Measurements from ENCODE around the gene HID1.
"Not testable (repeated sequence)": the region's sequence is repeated elsewhere in the genome, so short reads cannot be mapped to it uniquely, and the experiment has no call there.

Gene HID1

DNA sequence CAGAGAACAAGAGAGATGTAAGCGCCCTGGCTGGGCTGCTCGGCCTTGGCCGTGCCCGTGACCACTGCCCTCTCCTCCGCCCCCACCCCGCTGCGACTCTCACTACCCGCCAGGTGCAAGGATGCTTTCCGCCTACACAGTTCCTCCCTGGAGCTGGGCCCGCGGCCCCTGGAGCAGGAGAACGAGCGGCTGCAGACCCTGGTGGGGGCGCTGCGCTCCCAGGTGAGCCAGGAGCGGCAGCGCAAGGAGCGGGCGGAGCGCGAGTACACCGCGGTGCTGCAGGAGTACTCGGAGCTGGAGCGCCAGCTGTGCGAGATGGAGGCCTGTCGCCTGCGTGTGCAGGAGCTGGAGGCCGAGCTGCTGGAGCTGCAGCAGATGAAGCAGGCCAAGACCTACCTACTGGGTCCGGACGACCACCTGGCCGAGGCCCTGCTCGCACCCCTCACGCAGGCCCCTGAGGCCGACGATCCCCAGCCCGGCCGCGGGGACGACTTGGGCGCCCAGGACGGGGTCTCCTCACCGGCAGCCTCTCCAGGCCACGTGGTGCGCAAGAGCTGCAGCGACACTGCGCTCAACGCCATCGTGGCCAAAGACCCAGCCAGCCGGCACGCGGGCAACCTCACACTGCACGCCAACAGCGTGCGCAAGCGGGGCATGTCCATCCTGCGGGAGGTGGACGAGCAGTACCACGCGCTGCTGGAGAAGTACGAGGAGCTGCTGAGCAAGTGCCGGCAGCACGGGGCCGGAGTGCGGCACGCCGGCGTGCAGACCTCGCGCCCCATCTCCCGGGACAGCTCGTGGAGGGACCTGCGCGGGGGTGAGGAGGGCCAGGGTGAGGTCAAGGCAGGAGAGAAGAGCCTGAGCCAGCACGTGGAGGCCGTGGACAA is 30.8 kb upstream of the HID1 start:
- no peak for DNase-seq
- in situ Hi-C loops (cut with MboI; ENCODE audit: low pct_unique_long_range_greater_than_20kb, low sequenced_read_pairs) = no loop called here

- DNase-seq = no peak
- in situ Hi-C loops (cut with MboI; ENCODE audit: low pct_unique_long_range_greater_than_20kb, low sequenced_read_pairs) = no loop called here
Observed at GRCh38 chr17:75001915-75002843, 29.6 kb upstream of the HID1 start.

- in situ Hi-C loops (cut with MboI; ENCODE audit: low pct_unique_long_range_greater_than_20kb, low sequenced_read_pairs) = no loop called here
- no peak for DNase-seq
Observed at GRCh38 chr17:74999523-74999922, 27.0 kb upstream of the HID1 start.

GRCh38 chr17:74998783-74999182 is 26.2 kb upstream of the HID1 start:
- peak; percentile 63 for DNase-seq
- in situ Hi-C loops (cut with MboI; ENCODE audit: low pct_unique_long_range_greater_than_20kb, low sequenced_read_pairs) = no loop called here

DNA sequence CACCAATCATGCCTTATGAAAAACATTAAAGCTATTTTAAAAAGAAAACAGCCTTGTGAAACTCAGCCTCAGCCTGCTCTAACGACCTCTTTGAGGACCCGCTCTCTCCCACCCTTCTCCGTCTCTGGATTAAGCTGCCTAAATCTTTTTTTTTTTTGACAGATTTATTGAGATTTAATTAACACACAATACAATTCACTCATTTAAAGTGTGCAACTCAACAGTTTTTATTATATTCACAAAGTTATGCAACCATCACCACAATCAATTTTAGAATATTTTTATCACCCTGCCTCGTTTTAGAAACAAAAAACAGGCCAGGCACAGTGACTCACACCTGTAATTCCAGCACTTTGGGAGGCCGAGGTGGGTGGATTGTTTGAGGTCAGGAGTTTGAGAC is 23.3 kb upstream of the HID1 start:
- in situ Hi-C loops (cut with MboI; ENCODE audit: low pct_unique_long_range_greater_than_20kb, low sequenced_read_pairs) = no loop called here
- no peak for DNase-seq

DNA sequence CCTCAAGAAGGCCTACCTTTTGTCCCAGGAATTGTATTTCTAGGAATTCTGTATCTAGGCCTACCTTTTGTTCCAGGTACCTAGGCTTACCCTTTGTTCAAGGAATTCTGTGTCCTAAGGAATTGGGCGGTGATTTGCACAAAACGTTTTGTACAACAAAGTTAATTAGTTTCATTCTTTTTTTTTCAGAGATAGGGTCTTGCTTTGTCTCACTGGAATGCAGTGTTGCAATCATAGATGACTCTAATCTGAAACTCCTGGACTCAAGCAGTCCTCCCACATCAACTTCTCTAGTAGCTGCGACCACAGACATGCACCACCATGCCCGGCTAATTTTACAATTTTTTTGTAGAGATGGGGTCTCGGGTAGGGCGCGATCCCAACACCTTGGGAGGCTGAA is 21.9 kb upstream of the HID1 start:
- in situ Hi-C loops (cut with MboI; ENCODE audit: low pct_unique_long_range_greater_than_20kb, low sequenced_read_pairs) = no loop called here

DNA sequence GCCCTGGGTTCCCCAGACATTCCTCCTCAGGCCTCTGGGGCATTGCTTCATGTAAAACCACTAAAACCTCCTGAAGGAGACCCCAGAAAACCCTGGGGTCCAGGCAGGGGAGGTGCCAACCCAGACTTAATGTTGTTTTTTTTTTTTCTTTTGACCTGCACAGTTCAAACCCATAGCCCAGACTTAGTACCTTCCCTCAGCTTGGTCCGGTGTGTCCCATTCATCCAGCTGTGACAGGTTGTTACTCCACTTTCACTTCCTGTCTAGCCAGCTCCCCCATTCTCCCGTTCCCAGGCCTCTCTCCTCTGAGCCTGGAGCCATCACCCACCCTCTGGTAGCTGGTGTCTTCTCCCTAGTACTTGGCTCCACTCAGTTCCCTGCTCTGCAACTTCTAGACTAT is 19.7 kb upstream of the HID1 start:
- in situ Hi-C loops (cut with MboI; ENCODE audit: low pct_unique_long_range_greater_than_20kb, low sequenced_read_pairs) = no loop called here
- DNase-seq = no peak

More for the DNA sequence above, 21.9 kb upstream of the HID1 start:
- no peak for DNase-seq

DNA sequence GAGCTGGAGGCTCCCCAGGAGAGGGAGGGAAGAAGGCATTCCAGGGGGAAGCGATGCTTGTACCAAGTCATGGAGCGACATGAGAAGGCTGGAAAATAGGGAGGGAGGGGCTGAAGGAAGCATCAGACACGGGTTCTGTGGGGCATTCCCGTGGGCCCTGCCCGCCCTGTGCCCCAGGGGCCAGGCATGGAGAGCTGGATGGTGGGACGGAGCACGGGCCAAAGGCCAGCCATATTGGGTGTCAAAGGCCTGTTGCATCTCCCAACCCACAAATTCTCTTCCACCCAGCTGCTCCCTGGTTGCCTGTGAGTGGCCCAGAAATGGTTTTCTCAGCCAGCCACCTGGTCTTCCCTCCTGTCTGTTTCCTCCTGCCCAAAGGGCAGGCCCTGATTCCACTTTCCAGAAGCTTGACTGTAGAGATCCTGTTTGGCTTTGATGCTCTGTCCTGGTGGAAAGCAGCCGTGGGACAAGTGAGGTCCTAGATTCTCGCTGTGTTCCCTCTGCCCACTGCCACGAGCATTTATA is 18.1 kb upstream of the HID1 start:
- in situ Hi-C loops (cut with MboI; ENCODE audit: low pct_unique_long_range_greater_than_20kb, low sequenced_read_pairs) = no loop called here
- DNase-seq = no peak

DNA sequence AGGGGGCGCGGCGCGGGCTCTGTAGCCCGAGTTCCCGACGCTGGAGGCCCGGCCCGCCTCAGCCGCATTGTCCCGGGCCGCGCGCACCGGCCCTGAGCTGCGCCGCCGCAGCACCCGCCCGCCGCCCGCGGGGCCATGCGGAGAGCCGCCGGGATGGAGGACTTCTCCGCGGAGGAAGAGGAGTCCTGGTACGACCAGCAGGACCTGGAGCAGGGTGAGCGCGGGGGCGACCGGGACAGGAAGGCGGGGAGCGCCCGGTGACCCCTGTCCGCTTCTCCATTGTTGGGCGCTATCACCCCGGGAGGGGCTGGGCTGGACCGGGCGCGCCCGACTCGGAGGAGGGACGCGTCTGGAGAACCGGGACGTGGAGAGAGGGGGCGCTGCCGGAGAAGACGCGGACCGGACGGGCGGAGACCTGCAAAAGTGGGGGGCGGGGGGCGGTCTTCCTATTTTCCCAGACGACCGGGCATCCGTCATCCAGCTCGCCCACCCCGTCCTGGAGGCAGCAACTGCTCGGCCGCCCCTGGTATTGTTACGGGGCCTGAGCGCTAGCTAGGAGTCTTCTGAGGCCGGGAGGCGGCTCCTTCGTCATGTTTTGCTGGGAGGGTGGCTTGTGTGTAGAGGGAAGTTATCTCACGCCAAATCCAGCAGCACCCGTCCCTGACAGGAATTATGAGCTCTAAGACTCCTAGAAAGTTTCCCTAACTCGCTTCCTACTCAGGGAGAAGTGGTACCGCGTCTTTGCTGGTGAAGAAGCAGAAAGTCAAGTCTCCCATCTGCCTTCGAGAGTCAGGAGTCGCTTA is 15.6 kb upstream of the HID1 start:
- in situ Hi-C loops (cut with MboI; ENCODE audit: low pct_unique_long_range_greater_than_20kb, low sequenced_read_pairs) = no loop called here
- peak; percentile 68 for DNase-seq

- DNase-seq = peak; percentile 97
- in situ Hi-C loops (cut with MboI; ENCODE audit: low pct_unique_long_range_greater_than_20kb, low sequenced_read_pairs) = no loop called here
Observed at GRCh38 chr17:74987418-74987908, 14.9 kb upstream of the HID1 start, which contains the start of gene CDR2L. Gene CDR2L, plus strand, starts transcription at chr17:74987632. Its CDS starts 412 bp downstream, at chr17:74988044.

- DNase-seq = no peak
- in situ Hi-C loops (cut with MboI; ENCODE audit: low pct_unique_long_range_greater_than_20kb, low sequenced_read_pairs) = no loop called here
Observed at GRCh38 chr17:74986206-74986576, 13.6 kb upstream of the HID1 start.

GRCh38 chr17:74982663-74983313 is 10.2 kb upstream of the HID1 start:
- DNase-seq; in situ Hi-C loops (cut with MboI; ENCODE audit: low pct_unique_long_range_greater_than_20kb, low sequenced_read_pairs): not testable (repeated sequence)

GRCh38 chr17:74981979-74982662 is 9.6 kb upstream of the HID1 start:
- in situ Hi-C loops (cut with MboI; ENCODE audit: low pct_unique_long_range_greater_than_20kb, low sequenced_read_pairs) = no loop called here
- peak; percentile 84 for DNase-seq

GRCh38 chr17:74981318-74981978 is 8.9 kb upstream of the HID1 start:
- in situ Hi-C loops (cut with MboI; ENCODE audit: low pct_unique_long_range_greater_than_20kb, low sequenced_read_pairs) = no loop called here
- no peak for DNase-seq

- in situ Hi-C loops (cut with MboI; ENCODE audit: low pct_unique_long_range_greater_than_20kb, low sequenced_read_pairs) = no loop called here
- DNase-seq = no peak
Observed at GRCh38 chr17:74979408-74980146, 7.0 kb upstream of the HID1 start.

- no peak for DNase-seq
- in situ Hi-C loops (cut with MboI; ENCODE audit: low pct_unique_long_range_greater_than_20kb, low sequenced_read_pairs) = no loop called here
Observed at GRCh38 chr17:74978240-74978639, 5.7 kb upstream of the HID1 start.

DNA sequence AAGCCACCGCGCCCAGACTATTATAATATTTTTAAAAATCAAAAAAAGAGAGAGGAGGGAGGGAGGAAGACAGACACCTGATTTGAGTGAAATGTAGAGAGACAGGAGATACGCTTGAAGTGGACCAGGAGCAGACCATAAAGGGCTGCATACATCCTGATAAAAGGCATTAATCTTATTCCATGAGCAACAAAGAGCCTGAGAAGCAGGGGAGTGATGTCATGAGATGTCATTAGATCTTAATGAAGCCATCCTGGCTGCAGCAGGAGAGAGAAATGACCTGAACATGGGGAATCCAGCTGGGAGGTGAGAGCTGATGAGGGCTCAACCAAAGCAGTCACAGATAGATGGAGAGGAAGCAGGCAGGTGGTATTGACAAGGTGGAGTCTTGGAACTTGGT is 5.2 kb upstream of the HID1 start:
- in situ Hi-C loops (cut with MboI; ENCODE audit: low pct_unique_long_range_greater_than_20kb, low sequenced_read_pairs) = no loop called here
- no peak for DNase-seq
